Muscle of arm (tissue), 14 donors: ENCODE data around the gene PRAMEF1. TPM values are rescaled to one million over a fixed set of nuclear protein-coding genes. Genes with fewer than 3 reads are reported as not detected.
"Not testable (repeated sequence)": the region's sequence is repeated elsewhere in the genome, so short reads cannot be mapped to it uniquely, and the experiment has no call there.

ENCODE experiments used
- DNase-seq: peaks from one replicate; pipeline ENCODE4 v3.0.0-alpha.2; 2013
- long read RNA-seq, 11 donors: transcript quantifications; one replicate each; lab custom pipeline, GENCODE V29; 2026
- polyA plus RNA-seq, 12 donors: library from polyadenylated mRNA; unstranded; fragments of 120-200 nt; gene quantifications; one replicate each; pipeline ENCODE4 v1.2.1, GENCODE V29; 2013; ENCODE audit not compliant: insufficient read length in 12 of 12

Gene PRAMEF1, protein sequence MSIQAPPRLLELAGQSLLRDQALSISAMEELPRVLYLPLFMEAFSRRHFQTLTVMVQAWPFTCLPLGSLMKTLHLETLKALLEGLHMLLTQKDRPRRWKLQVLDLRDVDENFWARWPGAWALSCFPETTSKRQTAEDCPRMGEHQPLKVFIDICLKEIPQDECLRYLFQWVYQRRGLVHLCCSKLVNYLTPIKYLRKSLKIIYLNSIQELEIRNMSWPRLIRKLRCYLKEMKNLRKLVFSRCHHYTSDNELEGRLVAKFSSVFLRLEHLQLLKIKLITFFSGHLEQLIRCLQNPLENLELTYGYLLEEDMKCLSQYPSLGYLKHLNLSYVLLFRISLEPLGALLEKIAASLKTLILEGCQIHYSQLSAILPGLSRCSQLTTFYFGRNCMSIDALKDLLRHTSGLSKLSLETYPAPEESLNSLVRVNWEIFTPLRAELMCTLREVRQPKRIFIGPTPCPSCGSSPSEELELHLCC
- not detected for polyA plus RNA-seq
- long read RNA-seq, donor 1, result 0 reads
- long read RNA-seq, donor 2, result 0 reads
- long read RNA-seq, donor 3, result 0 reads
- long read RNA-seq, donor 4, result 0 reads
- long read RNA-seq, donor 5, result 0 reads
- long read RNA-seq, donor 6, result 0 reads
- long read RNA-seq, donor 7, result 0 reads
- long read RNA-seq, donor 8, result 0 reads
- long read RNA-seq, donor 9, result 0 reads
- long read RNA-seq, donor 10, result 0 reads
- long read RNA-seq, donor 11, result 0 reads

DNA sequence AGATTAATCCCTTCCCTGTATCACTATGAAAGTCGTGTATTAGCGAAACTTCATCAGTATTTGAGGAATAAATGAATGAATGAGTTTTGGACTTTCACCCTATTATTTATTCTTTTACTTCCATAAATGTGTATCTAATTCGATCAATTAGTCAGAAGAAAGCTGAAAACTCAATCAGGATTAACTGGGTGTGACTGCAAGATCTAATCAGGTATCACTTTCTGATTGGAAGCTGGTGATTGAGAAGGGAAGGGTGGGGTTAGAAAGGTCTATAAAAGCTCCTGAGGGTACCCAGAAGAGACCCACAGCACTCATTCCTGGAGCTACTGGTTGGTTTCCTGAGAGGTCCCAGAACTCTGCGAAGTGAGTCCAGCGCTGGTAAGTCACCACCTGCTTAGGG, at the start of gene PRAMEF1:
TSS of gene PRAMEF1 (plus strand) at position 301 of the 400 bp plus-strand sequence. CDS start 1,831 bp downstream, outside the sequence.
- DNase-seq, result not testable (repeated sequence)

DNA sequence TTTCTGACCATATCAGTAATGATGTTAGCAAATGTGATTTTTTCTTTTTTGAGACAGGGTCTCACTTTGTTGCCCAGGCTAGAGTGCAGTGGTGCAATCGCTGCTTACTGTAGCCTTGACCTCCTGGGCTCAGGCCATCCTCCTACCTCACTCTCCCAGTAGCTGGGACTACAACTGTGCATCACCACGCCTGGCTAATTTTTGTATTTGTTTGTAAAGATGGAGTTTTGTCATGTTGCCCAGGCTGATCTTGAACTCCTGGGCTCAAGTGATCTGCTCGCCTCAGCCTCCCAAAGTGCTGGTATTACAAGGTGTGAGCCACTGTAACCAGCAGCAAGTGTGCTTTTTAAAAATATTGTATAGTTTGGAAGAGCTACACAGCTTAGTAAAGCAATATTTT, 49.3 kb upstream of the PRAMEF1 start:
- DNase-seq, result no peak

DNA sequence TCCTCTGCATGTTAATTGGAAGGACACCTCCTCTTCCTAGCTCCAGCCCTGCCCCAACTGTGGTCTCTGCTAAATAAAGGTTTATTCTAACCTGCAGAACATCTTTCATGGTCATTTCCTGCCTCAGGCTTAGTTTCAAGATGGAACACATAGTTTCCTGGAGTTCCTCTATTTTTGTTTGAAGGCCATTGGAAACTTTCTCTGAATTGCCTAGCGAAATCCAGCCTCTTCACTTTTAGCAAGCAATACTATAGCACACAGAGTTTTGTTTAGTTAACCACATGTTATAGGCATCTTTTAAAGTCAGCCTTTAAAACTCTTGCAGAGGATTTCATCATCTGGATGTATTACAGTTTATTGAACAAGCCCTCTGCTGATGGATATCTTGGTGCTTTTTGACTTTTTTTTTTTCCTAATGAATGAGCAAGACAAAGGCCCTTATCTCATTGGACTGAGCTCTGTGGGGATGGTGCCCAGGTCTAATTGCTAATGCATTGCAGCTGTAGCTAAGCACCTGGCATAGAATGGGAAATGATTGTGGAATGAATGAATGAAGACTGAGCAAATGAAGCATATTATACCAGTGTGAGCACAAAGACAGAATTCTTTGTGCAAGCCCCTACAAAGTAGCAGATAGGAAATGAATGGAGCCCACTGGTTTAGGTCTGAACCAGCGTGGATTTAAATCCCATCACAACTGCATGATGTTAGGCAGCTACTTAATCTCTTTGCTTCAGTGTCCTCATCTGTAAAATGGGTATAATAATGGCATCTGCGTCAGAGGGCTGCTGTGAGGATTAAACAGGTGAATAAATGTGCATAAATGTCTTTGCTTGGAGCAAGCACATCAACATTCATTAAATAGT, 45.8 kb upstream of the PRAMEF1 start:
- no peak for DNase-seq

DNA sequence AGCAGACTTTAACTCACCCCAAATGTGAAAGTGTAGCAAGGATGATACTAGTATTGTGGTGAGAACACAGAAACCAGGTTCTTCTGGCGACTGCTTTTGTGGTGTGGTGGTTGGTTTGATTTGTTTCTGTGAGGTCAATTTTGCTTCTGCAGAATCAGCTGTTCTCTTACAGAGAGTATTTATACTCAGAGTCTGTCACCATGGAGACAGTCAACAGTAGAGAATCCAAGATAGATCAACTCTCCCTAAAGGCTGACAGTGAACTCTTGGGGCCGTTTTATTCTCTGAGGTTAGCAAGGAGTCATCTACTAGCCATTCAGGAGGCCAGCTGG, 45.2 kb upstream of the PRAMEF1 start, which contains the start of gene CFAP107:
TSS of gene CFAP107 (plus strand) at position 209 of the 332 bp plus-strand sequence. CDS start 231 bp downstream, outside the sequence.
- DNase-seq, result no peak

DNA sequence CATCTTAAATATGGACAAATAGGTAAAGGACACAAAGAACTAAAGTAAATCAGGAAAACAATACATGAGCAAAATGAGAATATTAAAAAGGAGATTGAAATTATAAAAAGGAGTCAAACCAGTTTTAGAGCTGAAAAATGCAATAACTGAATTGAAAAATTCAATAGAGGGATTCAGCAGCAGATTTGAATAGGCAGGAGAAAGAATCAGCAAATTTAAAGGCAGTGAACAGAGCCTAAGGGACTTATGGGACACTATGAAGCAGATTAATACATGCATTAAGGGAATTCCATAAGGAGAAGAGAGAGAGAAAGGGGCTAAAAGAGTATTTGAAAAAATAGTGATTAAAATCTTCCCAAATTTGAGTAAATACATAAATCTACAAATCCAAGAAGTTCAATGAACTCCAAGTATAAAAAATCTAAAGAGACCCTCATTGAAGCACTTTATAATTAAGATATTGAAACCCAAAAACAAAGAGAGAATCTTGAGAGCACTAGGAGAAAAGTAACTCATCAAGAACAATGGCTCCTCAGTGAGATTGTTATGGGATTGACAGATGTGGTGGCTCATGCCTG, 42.3 kb upstream of the PRAMEF1 start:
- no peak for DNase-seq

DNA sequence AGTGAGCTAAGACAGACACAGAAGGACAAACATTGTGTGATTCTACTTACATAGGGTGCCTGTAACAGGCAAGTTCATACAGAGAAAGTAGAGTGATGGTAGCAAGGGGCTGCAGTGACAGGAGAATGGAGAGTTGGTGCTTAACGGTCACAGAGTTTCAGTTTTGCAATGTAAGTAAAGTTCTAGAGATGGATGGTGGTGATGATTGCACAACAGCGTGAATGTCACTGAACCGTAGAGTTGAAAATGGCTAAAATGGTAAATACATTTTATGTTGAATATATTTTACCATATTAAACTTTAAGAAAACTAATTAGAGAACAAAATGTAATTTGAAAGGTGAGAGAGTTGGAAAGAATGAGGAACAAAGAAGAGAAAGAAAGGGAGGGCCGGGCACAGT, 36.5 kb upstream of the PRAMEF1 start:
- no peak for DNase-seq

DNA sequence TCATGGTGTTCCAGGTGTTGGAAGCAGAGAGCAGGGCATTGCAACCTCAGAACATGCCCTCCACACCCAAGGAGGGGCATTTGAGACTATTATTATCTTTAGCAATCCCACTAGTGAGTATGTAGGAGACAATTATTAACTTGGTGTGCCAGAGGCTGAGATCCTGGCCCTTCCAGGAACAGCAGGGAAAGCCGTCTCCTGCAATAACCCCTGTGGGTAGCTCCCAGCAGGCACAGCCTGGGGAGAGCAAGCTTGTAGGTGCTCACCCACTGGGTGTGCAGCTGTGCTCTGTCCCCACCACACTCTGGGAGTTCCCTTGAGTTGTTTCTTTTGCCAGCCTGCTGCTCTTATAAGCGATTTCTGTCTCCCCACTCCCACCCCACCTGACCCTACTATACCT, 34.9 kb upstream of the PRAMEF1 start:
- DNase-seq, result no peak

DNA sequence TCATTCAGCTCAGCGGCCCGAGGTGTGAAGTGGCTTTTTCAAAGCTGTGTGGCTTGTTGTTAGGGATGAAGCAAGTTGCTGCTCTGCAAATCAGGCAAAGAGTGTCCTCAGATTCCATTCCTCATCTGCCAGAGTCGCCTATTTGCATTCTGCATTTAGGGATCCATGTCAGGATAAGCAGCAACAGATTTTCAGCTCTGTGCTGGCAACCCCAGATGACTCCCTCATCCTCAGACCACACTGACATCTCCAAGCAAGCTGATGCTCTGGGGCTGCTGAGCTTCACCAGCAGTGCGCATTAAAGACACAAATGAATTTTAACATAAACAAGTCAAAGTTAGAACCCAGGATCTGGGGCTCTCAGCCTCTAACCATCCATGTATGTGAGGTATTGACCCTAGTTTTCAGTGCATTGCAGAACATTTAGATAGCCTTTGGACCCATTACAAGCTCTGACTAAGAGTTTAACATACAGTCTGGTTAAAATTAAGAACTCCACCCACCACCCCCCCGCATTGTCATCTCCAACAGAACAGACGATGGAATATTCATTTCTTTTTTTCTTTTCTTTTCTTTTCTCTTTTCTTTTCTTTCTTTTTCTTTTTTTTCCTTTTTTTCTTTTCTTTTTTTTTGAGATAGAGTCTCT, 34.3 kb upstream of the PRAMEF1 start:
- DNase-seq, result no peak

DNA sequence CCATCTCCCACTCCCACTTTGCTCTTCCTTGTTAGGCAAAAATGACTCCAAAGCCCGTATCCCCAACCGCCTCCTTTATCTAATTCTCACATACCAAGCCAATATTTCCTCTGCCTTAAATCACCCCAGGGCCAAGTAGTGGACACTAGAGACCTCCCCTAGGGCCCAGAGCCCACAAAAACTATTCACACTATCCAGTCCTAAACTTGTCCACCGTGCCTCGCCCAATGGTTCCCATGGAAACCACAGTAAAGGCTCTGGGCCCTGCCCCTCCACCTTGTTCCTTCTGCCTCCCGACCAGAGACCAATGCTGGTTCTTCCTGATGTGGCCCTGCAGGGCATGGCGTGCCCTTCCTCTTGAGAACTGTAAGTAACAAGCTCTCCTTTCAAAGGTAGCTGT, 33.4 kb upstream of the PRAMEF1 start:
- DNase-seq, result no peak

DNA sequence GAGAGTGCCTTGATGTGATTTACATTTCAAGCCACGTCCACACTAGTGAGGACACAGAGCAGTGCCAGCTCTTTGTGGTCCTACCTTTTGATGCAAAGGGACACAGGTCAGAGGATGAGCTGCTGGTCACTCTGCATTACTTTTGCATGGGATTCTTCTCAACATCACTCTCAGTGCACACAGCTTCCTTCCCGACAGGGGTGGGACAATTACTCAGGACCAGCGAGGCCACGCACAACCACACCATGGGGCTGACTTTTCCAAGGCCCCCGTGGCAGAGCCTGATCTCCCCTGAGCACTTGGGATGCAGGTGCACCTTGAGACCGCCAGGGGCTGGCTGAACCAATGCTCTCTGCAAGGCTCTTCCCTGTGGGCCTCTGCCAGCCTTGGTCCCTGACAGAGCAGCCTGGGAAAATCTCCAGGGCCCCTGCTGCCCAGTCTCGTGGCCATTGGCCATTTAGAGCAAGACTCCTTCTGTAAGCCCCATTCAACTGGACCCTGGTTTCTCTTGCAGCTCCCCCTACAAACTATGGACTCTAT, 30.9 kb upstream of the PRAMEF1 start:
- no peak for DNase-seq

DNA sequence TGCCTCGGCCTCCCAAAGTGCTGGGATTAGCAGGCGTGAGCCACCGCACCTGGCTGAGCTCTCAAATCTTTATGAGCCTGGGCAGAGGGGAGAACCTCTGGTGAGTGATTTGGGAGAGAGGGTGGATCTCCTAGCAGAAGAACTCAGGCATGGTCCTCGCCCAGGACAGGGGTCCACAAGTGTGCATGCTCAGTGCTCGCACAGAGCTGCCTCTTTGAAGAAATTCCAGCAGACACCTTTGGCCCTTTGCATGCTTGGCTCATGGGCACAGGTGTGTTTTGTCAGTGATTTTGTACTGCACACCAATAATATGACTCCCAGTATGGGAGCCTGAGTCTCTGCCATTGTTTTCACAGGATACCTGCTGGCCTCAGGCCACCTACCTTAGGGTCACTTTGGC, 29.4 kb upstream of the PRAMEF1 start:
- DNase-seq, result no peak

DNA sequence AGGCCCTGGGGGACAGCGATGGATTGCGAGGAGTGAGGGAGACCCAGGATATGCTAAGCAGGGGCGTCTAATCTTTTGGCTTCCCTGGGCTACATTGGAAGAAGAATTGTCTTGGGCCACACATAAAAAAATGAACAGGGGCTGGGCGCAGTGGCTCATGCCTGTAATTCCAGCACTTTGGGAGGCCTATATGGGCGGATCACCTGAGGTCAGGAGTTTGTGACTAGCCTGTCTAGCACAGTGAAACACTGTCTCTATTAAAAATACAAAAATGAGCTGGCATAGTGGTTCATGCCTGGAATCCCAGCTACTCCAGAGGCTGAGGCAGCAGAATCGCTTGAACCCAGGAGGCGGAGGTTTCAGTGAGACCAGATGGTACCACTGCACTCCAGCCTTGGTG, 28.4 kb upstream of the PRAMEF1 start:
- DNase-seq, result no peak

DNA sequence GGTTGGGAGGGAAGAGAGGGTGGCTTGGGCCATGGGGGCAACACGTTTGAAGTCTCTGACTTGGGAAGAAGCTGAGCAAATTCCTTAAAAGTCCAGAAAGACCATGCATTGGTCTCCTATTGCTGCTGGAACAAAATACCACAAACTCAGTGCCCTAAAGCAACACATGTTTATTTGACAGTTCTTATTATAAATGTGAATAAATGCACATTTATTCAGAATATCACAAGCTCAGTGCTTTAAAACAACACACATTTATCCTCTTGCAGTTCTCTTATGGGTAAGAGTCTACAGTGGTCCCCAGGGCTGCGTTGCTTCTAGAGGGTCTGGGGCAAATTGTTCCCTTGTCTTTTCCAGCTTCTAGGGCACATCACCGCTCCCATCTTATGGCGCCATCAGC, 27.7 kb upstream of the PRAMEF1 start:
- no peak for DNase-seq

DNA sequence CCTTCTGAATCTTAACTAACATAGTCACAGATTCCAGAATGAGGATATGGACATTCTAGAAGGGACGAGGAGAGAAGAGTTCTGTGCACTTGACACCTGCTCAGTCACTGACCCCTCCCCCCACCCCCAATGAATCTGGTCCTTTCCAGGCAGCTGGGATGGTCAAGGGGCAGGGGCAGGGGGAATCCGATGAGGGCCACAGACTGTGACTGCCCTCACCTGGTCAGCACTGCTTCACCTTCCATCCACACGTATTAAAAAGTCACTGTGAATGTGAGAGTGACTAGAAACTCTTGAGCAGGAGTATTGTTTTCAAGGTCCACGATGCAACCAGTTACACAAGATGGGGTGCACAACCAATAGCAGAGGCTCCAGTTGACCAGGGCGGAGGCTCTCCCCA, 27.2 kb upstream of the PRAMEF1 start:
- no peak for DNase-seq

DNA sequence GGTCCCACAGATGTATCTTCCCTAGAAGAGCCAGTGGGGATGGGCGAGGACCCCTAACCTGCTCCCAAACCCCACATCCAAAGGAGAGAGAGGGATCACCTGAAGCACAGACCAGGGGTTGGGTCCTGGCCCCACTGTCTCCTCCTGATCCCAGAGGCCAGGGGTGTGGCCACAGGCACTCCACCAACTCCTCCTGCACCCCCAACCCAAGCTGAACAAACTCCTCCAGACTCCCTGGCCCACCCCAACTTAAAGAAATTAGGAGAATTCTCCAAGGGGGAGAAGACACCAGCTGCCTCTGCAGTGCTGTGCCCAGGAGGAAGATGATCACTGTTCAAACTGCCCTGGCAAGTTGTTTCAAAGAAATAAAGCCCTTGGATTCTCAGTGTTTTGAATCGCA, 22.2 kb upstream of the PRAMEF1 start:
- no peak for DNase-seq

DNA sequence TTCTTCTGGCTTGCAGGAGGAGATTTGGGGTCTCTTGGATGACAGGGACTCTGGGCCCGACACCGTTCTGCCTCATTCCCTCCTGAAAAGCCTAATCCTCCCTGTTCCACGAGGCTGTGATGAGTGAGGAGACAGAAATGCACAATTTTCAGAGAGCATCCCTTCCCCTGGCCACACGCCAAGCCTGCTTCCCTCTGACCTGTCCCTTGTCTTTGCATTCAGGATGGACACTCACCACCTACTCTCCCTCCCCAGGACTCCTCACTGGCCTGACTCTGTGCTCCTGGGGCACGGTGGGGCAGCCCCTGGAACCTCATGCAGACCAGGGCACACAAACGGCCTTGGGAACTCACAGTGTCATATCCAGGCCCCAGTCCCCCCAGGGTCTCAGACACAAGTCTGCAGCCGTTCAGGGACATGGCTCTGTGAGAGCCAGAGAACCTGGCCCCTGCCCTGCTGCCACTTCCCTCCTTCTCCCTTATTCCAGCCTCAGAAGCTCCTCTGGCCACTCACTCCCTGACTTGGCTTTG, 21.2 kb upstream of the PRAMEF1 start:
- DNase-seq, result no peak

DNA sequence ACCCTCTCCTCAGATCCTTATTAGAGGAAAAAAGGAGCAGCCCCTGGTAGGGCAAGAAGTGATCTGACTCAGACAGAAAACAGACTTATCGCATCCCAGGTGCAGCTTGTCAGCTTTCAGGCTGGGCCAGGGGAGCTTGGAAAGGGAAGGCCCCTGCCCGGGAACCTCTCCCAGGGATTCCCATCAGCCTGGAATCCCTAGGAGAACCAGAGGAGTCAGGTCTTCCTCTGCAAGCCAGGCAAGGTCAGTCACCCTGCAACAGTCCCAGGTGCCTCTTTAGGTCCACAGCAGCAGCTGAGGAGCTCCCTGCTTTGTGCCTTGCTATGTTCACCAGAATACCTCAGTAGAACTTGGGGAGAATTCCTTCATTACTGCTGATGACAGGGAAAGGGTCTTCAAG, 20.6 kb upstream of the PRAMEF1 start:
- no peak for DNase-seq

DNA sequence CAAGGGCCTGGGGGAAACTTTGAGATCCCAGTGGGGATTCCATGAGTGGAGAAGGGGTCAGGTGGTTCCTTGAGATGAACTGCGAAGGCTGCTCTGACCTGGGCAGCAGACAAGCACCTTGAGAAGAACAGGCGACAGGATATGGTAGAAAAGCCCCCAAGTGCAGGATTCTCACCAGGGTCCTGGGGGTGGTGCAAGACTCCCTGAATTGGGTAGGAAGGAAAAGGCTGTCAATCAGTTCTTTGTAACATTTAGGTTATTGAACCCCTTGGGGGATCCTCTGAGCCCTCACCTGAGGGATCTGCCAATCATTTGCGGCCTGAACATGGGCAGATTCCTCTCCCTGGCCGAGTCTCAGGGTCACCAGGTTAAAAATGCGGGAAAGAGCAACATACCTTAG, 20.0 kb upstream of the PRAMEF1 start:
- DNase-seq, result no peak

DNA sequence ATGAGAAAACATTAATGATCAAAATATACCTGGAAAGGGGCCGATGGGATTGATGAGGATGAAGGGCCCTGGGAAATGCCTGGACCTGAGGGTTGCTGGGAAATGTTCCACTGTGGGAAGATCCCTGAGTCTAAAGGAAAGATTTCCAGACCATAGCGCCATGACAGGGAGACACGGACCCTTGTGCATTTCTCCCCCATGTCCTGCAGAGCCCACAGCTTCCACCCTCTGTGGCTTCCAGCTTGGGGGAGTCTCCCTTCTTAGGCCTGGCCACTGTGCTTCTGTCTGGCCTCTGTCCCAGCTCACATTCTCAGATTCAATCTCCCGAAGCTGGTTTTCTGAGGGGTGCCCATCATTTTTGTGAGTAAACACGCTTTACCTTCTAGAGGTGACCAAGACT, 18.7 kb upstream of the PRAMEF1 start:
- no peak for DNase-seq

DNA sequence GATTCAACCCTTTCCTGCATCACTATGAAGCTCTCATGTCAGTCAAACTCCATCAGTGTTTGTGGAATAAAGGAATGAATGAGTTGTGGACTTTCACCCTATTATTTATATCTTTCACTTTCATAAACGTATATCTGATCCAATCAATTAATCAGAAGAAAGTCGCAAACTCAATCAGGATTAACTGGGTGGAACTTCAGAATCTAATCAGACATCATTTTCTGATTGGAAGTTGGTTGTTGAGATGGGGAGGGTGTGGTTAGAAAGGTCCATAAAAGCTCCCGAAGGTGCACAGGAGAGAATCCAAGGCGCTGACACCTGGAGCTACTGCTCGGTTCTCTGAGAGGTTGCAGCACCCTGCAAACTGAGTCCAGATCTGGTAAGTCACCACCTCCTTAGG, 17.8 kb upstream of the PRAMEF1 start, which contains the start of gene PRAMEF12:
TSS of gene PRAMEF12 (plus strand) at position 301 of the 400 bp plus-strand sequence. CDS start 1,130 bp downstream, outside the sequence.
- DNase-seq, result no peak
